ENCODE measurements around the gene PEX16.

GRCh38 chr11:45945397-45945999 lies 27.8 kb upstream of the PEX16 start:
- TF ChIP-seq CTCF (IDR thresholded peaks at IDR 0.05), result no peak
- TF ChIP-seq POLR2A (IDR thresholded peaks at IDR 0.05), result no peak
